ENCODE results near the gene BCKDHA. TPM values are rescaled to one million over a fixed set of nuclear protein-coding genes. Genes with fewer than 3 reads are reported as not detected.
"Not testable (repeated sequence)": the region's sequence is repeated elsewhere in the genome, so short reads cannot be mapped to it uniquely, and the experiment has no call there.

BCKDHA gene
- total and polyA plus RNA-seq, 2 donors: 28.8 to 37.7 TPM

GRCh38 chr19:41433171-41433570 lies 35.6 kb downstream of the BCKDHA start:
- peaks cover 29 to 43% of the 10 kb centered on the region in 2 donors for H3K36me3 ChIP-seq (ENCODE audit: control insufficient read depth in 2 of 2, insufficient read depth in 2 of 2, low read length in 1 of 2)
- H3K27ac ChIP-seq (ENCODE audit: low read depth in 1 of 2, low read length in 1 of 2): no peak overlapping the region
- H3K4me3 ChIP-seq (ENCODE audit: low read length in 2 of 2): no peak overlapping the region
- H3K4me1 ChIP-seq (ENCODE audit: control insufficient read depth in 2 of 2, insufficient read depth in 2 of 2, low read length in 2 of 2): peaks cover 7 to 10% of the 10 kb centered on the region in 2 donors
- H3K9me3 ChIP-seq (ENCODE audit: control insufficient read depth in 2 of 2, insufficient read depth in 1 of 2, low read length in 1 of 2): no peaks in the 10 kb centered on the region
- no peak for DNase-seq (ENCODE audit: low read depth in 6 of 9, low spot score in 9 of 9)
- no peaks in the 10 kb centered on the region for H3K27me3 ChIP-seq (ENCODE audit: control insufficient read depth in 2 of 2, insufficient read depth in 1 of 2, low read length in 1 of 2)
- 97% methylated on average over 18 of the region's 18 CpGs for WGBS

- peaks cover 27 to 40% of the 10 kb centered on the region in 2 donors for H3K36me3 ChIP-seq (ENCODE audit: control insufficient read depth in 2 of 2, insufficient read depth in 2 of 2, low read length in 1 of 2)
- DNase-seq (ENCODE audit: low read depth in 6 of 9, low spot score in 9 of 9): no peak
- H3K27me3 ChIP-seq (ENCODE audit: control insufficient read depth in 2 of 2, insufficient read depth in 1 of 2, low read length in 1 of 2): no peaks in the 10 kb centered on the region
- peaks cover 4 to 8% of the 10 kb centered on the region in 2 donors for H3K4me1 ChIP-seq (ENCODE audit: control insufficient read depth in 2 of 2, insufficient read depth in 2 of 2, low read length in 2 of 2)
- WGBS: 92% methylated on average over 5 of the region's 5 CpGs
- no peaks in the 10 kb centered on the region for H3K9me3 ChIP-seq (ENCODE audit: control insufficient read depth in 2 of 2, insufficient read depth in 1 of 2, low read length in 1 of 2)
- H3K27ac ChIP-seq (ENCODE audit: low read depth in 1 of 2, low read length in 1 of 2): no peak overlapping the region
- H3K4me3 ChIP-seq (ENCODE audit: low read length in 2 of 2): no peak overlapping the region
Observed at GRCh38 chr19:41434450-41434849, 36.8 kb downstream of the BCKDHA start.

- H3K36me3 ChIP-seq (ENCODE audit: control insufficient read depth in 2 of 2, insufficient read depth in 2 of 2, low read length in 1 of 2): peaks cover 27 to 40% of the 10 kb centered on the region in 2 donors
- H3K4me1 ChIP-seq (ENCODE audit: control insufficient read depth in 2 of 2, insufficient read depth in 2 of 2, low read length in 2 of 2): peaks cover 4 to 13% of the 10 kb centered on the region in 2 donors
- H3K27me3 ChIP-seq (ENCODE audit: control insufficient read depth in 2 of 2, insufficient read depth in 1 of 2, low read length in 1 of 2); DNase-seq (ENCODE audit: low read depth in 6 of 9, low spot score in 9 of 9); H3K4me3 ChIP-seq (ENCODE audit: low read length in 2 of 2); H3K9me3 ChIP-seq (ENCODE audit: control insufficient read depth in 2 of 2, insufficient read depth in 1 of 2, low read length in 1 of 2); H3K27ac ChIP-seq (ENCODE audit: low read depth in 1 of 2, low read length in 1 of 2): not testable (repeated sequence)
- WGBS: 98% methylated on average over 11 of the region's 11 CpGs
Observed at GRCh38 chr19:41435376-41435775, 37.8 kb downstream of the BCKDHA start.

- peaks cover 22 to 38% of the 10 kb centered on the region in 2 donors for H3K36me3 ChIP-seq (ENCODE audit: control insufficient read depth in 2 of 2, insufficient read depth in 2 of 2, low read length in 1 of 2)
- 98% methylated on average over 19 of the region's 19 CpGs for WGBS
- DNase-seq (ENCODE audit: low read depth in 6 of 9, low spot score in 9 of 9): no peak
- H3K27ac ChIP-seq (ENCODE audit: low read depth in 1 of 2, low read length in 1 of 2): no peak overlapping the region
- peaks cover 4 to 13% of the 10 kb centered on the region in 2 donors for H3K4me1 ChIP-seq (ENCODE audit: control insufficient read depth in 2 of 2, insufficient read depth in 2 of 2, low read length in 2 of 2)
- no peaks in the 10 kb centered on the region for H3K27me3 ChIP-seq (ENCODE audit: control insufficient read depth in 2 of 2, insufficient read depth in 1 of 2, low read length in 1 of 2)
- no peaks in the 10 kb centered on the region for H3K9me3 ChIP-seq (ENCODE audit: control insufficient read depth in 2 of 2, insufficient read depth in 1 of 2, low read length in 1 of 2)
- no peak overlapping the region for H3K4me3 ChIP-seq (ENCODE audit: low read length in 2 of 2)
Observed at GRCh38 chr19:41435936-41436673, 38.5 kb downstream of the BCKDHA start.

- H3K4me3 ChIP-seq (ENCODE audit: low read length in 2 of 2): no peak overlapping the region
- peaks cover 4 to 13% of the 10 kb centered on the region in 2 donors for H3K4me1 ChIP-seq (ENCODE audit: control insufficient read depth in 2 of 2, insufficient read depth in 2 of 2, low read length in 2 of 2)
- H3K27me3 ChIP-seq (ENCODE audit: control insufficient read depth in 2 of 2, insufficient read depth in 1 of 2, low read length in 1 of 2): no peaks in the 10 kb centered on the region
- no peak overlapping the region for H3K27ac ChIP-seq (ENCODE audit: low read depth in 1 of 2, low read length in 1 of 2)
- H3K36me3 ChIP-seq (ENCODE audit: control insufficient read depth in 2 of 2, insufficient read depth in 2 of 2, low read length in 1 of 2): peaks cover 18 to 33% of the 10 kb centered on the region in 2 donors
- DNase-seq (ENCODE audit: low read depth in 6 of 9, low spot score in 9 of 9): no peak
- no peaks in the 10 kb centered on the region for H3K9me3 ChIP-seq (ENCODE audit: control insufficient read depth in 2 of 2, insufficient read depth in 1 of 2, low read length in 1 of 2)
Observed at GRCh38 chr19:41436674-41436951, 39.0 kb downstream of the BCKDHA start.

- Histone ChIP-seq H3K4me3 (ENCODE audit: low read length in 2 of 2) (no peak overlapping the region), H3K9me3 (ENCODE audit: control insufficient read depth in 2 of 2, insufficient read depth in 1 of 2, low read length in 1 of 2) (no peaks in the 10 kb centered on the region), H3K36me3 (ENCODE audit: control insufficient read depth in 2 of 2, insufficient read depth in 2 of 2, low read length in 1 of 2) (peaks cover 4 to 18% of the 10 kb centered on the region in 2 donors), H3K27me3 (ENCODE audit: control insufficient read depth in 2 of 2, insufficient read depth in 1 of 2, low read length in 1 of 2) (no peaks in the 10 kb centered on the region), H3K27ac (ENCODE audit: low read depth in 1 of 2, low read length in 1 of 2) (no peak overlapping the region), H3K4me1 (ENCODE audit: control insufficient read depth in 2 of 2, insufficient read depth in 2 of 2, low read length in 2 of 2) (peaks cover 4 to 13% of the 10 kb centered on the region in 2 donors)
- no peak for DNase-seq (ENCODE audit: low read depth in 6 of 9, low spot score in 9 of 9)
- WGBS: 97% methylated on average over 7 of the region's 7 CpGs
Observed at GRCh38 chr19:41437944-41438574, 40.4 kb downstream of the BCKDHA start.

GRCh38 chr19:41439441-41440222 lies 42.0 kb downstream of the BCKDHA start, which contains the start of gene DMAC2:
Gene DMAC2, minus strand, starts transcription at chr19:41439912. Its CDS starts 13 bp downstream, at chr19:41439899.
- under 1% methylated on average over 40 of the region's 40 CpGs for WGBS
- Histone ChIP-seq H3K27ac (ENCODE audit: low read depth in 1 of 2, low read length in 1 of 2) (peak within 1 kb of the TSS; percentile 93 to 95), H3K4me1 (ENCODE audit: control insufficient read depth in 2 of 2, insufficient read depth in 2 of 2, low read length in 2 of 2) (peaks cover 4 to 13% of the 10 kb centered on the region in 2 donors), H3K27me3 (ENCODE audit: control insufficient read depth in 2 of 2, insufficient read depth in 1 of 2, low read length in 1 of 2) (no peaks in the 10 kb centered on the region), H3K4me3 (ENCODE audit: low read length in 2 of 2) (peak within 1 kb of the TSS; percentile 75 to 93), H3K36me3 (ENCODE audit: control insufficient read depth in 2 of 2, insufficient read depth in 2 of 2, low read length in 1 of 2) (peaks cover 0 to 13% of the 10 kb centered on the region in 2 donors), H3K9me3 (ENCODE audit: control insufficient read depth in 2 of 2, insufficient read depth in 1 of 2, low read length in 1 of 2) (no peaks in the 10 kb centered on the region)
- DNase-seq (ENCODE audit: low read depth in 6 of 9, low spot score in 9 of 9): peak; percentile 87 to 99 (median 96)

- no peak overlapping the region for H3K4me3 ChIP-seq (ENCODE audit: low read length in 2 of 2)
- H3K36me3 ChIP-seq (ENCODE audit: control insufficient read depth in 2 of 2, insufficient read depth in 2 of 2, low read length in 1 of 2): peaks cover 0 to 9% of the 10 kb centered on the region in 2 donors
- H3K27ac ChIP-seq (ENCODE audit: low read depth in 1 of 2, low read length in 1 of 2): no peak overlapping the region
- no peaks in the 10 kb centered on the region for H3K27me3 ChIP-seq (ENCODE audit: control insufficient read depth in 2 of 2, insufficient read depth in 1 of 2, low read length in 1 of 2)
- WGBS: 97% methylated on average over 15 of the region's 15 CpGs
- peaks cover 4 to 13% of the 10 kb centered on the region in 2 donors for H3K4me1 ChIP-seq (ENCODE audit: control insufficient read depth in 2 of 2, insufficient read depth in 2 of 2, low read length in 2 of 2)
- H3K9me3 ChIP-seq (ENCODE audit: control insufficient read depth in 2 of 2, insufficient read depth in 1 of 2, low read length in 1 of 2): no peaks in the 10 kb centered on the region
- no peak for DNase-seq (ENCODE audit: low read depth in 6 of 9, low spot score in 9 of 9)
Observed at GRCh38 chr19:41441321-41441945, 43.8 kb downstream of the BCKDHA start.

All from thymus (tissue), 11 donors.